Measurements from ENCODE around the gene CAPN9. TPM values are rescaled to one million over a fixed set of nuclear protein-coding genes. Genes with fewer than 3 reads are reported as not detected.
"Not testable (repeated sequence)": the region's sequence is repeated elsewhere in the genome, so short reads cannot be mapped to it uniquely, and the experiment has no call there.

Gene CAPN9
- total RNA-seq, 2 donors from 2014 or later = not detected

DNA sequence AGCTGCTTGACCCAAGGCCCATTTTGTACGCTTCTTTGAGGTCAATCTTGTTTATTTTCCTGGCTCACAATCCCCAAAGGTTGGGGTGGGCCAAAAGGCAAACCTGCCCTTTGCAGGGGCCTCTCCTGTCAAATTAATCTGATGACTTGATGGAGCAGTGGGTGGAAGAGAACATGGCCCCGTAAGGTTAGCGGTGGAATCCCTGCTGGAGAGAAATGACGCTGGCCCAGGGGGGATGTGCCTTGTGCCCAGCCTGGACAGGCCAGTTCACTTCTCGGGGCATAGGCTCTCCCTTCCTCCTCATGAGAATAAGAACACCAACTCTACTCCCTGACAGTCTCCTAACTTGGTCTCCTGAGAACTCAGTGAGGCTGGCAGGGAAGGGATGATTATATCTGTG is 80.6 kb downstream of the CAPN9 start:
- intact Hi-C loops (cut with DNase I) = loop anchor here in 1 of 2 donors (5.0 kb wide), 1 partner anchor 40 kb away; the partner anchor contains the start of gene C1orf198
- DNase-seq (ENCODE audit: low spot score) = no peak

- DNase-seq (ENCODE audit: low spot score) = no peak
- intact Hi-C loops (cut with DNase I) = loop anchor here in 1 of 2 donors (5.0 kb wide), 1 partner anchor 39 kb away; the partner anchor contains the start of gene C1orf198
Observed at GRCh38 chr1:230828421-230828820, 81.2 kb downstream of the CAPN9 start.

DNA sequence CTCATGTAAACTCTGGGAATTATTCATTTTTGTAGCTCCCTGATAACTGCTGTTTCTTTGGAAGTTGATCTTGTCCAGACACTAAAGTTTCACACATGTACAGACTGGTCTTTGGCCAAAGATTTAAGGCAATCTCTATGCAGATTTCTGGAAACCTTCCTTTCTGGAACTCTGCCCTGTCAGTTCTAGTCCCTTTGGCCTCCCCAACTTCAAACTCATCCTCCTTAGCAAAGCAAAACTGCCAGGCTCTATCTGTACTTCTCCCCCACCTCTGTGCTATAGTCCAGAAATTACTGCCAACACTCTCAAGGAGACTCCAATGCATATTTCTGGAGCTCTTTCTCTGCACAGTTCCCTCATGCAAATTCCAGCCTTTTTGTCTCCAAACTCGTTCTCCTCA is 84.6 kb downstream of the CAPN9 start:
- DNase-seq (ENCODE audit: low spot score) = no peak
- intact Hi-C loops (cut with DNase I) = no loop called here

GRCh38 chr1:230832476-230832875 is 85.3 kb downstream of the CAPN9 start:
- DNase-seq (ENCODE audit: low spot score) = no peak
- intact Hi-C loops (cut with DNase I) = no loop called here

- no peak for DNase-seq (ENCODE audit: low spot score)
- intact Hi-C loops (cut with DNase I) = no loop called here
Observed at GRCh38 chr1:230833511-230833910, 86.3 kb downstream of the CAPN9 start.

DNA sequence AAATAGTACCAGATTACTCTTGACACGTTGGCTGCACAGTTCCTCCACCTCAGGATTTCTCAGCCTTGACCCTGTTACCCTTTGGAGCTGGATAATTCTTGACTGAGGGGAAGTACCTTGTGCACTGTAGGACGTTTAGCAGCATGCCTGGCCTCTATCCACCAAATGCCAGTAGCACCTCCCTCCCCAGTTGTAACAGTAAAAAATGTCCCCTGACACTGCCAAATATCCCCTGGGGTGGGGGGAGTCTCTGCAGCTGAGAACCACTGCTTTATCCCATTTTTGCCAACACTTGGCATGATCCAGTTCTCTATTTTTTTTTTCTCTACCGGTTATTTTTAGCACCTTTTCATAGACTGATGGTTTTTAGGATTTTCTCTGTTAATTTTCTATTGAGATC is 87.1 kb downstream of the CAPN9 start:
- intact Hi-C loops (cut with DNase I) = no loop called here
- no peak for DNase-seq (ENCODE audit: low spot score)

GRCh38 chr1:230836347-230836746 is 89.2 kb downstream of the CAPN9 start:
- intact Hi-C loops (cut with DNase I) = no loop called here
- no peak for DNase-seq (ENCODE audit: low spot score)

DNA sequence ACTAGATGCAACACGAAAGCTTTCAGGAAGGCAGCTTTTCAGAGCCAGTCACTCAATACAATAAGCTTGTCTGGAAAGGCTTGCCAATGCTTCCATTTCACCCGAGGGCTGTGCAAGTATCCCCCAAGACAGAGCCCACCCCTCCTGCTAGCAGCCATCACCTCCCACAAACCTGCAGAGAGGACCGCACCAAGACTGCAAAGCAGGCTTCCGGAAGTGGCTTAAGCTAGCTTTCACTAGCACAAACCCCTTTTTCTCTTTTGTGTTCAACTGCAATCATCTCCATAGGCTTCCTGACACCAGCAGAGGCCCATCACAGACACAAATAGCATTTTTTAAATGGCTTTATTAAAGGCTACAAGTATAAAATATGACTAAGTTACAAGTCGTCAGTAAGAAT is 89.6 kb downstream of the CAPN9 start:
- intact Hi-C loops (cut with DNase I) = no loop called here
- no peak for DNase-seq (ENCODE audit: low spot score)

- no peak for DNase-seq (ENCODE audit: low spot score)
- intact Hi-C loops (cut with DNase I) = no loop called here
Observed at GRCh38 chr1:230839173-230839572, 92.0 kb downstream of the CAPN9 start.

DNA sequence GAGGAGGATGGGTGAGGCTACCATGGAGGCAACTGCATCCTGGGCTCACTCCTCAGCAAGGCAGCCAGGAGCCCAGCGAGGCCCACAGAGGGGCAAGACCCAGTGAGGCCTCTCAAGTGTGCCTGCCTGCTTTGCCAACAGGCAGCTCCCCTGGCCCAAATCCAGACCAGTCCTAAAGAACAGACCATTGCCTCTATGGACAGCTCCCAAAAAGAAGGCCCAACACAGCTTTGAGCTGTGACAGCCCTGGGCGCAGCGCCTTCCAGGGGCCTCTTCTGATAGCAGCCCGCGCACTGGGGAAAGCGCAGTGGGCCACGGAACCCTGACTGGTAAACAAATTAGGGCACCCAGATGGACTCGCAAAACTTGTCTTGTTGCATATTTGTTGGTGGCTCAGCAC is 95.6 kb downstream of the CAPN9 start:
- peak; percentile 74 for DNase-seq (ENCODE audit: low spot score)

GRCh38 chr1:230843503-230844309 is 96.5 kb downstream of the CAPN9 start:
- DNase-seq (ENCODE audit: low spot score) = no peak
- intact Hi-C loops (cut with DNase I) = no loop called here

More for the DNA sequence above, 95.6 kb downstream of the CAPN9 start:
- intact Hi-C loops (cut with DNase I) = no loop called here

DNA sequence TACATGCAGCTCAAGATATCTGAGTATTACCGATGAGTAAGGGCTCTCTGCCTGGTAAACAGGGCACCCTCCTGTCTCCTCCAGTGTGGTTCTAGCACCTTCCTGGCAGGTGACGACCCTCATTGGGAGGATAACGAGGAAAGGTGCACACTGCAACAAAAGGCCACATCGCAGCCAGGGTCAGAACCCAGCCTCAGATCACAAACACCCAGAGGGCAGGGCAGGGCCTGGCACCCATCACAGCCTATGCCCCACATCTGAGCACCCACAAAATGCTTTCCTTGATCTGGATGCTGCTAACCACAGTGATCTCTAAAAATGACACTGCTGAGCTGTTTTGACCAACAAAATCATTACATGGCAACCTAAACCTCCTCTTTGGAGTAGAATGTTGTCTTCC is 97.4 kb downstream of the CAPN9 start:
- intact Hi-C loops (cut with DNase I) = no loop called here
- no peak for DNase-seq (ENCODE audit: low spot score)

DNA sequence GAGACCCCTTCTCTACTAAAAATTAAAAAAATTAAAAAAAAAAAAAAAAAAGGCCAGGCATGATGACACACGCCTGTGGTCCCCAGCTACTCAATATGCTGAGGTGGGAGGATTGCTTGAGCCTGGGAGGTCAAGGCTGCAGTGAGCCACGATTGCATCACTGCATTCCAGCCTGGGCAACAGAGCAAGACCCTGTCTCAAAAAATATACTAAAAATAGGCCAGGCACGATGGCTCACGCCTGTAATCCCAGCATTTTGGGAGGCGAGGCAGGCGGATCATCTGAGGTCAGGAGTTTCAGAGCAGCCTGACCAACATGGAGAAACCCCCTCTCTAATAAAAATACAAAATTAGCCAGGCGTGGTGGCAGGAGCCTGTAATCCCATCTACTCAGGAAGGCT is 98.0 kb downstream of the CAPN9 start:
- intact Hi-C loops (cut with DNase I) = not testable (repeated sequence)
- peak; percentile 81 for DNase-seq (ENCODE audit: low spot score)

DNA sequence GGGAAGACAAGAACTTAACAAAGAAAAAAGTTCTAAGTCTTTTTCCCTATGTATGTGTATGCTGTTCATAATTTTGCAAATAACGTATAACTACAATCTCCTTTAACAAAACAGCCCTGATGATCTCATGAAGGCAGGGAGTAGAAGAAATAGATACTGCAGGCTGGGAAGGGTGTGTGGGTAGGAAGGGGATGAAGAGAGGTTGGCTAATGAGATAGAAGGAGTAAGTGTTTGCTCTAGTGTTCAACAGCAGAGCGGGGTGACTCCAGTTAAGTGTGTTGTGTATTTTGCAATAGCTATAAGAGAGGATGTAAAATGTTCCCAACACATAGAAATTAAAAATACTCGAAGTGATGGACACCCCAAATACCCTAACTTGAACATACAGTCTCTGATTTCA is 101.0 kb downstream of the CAPN9 start:
- intact Hi-C loops (cut with DNase I) = no loop called here
- no peak for DNase-seq (ENCODE audit: low spot score)

DNA sequence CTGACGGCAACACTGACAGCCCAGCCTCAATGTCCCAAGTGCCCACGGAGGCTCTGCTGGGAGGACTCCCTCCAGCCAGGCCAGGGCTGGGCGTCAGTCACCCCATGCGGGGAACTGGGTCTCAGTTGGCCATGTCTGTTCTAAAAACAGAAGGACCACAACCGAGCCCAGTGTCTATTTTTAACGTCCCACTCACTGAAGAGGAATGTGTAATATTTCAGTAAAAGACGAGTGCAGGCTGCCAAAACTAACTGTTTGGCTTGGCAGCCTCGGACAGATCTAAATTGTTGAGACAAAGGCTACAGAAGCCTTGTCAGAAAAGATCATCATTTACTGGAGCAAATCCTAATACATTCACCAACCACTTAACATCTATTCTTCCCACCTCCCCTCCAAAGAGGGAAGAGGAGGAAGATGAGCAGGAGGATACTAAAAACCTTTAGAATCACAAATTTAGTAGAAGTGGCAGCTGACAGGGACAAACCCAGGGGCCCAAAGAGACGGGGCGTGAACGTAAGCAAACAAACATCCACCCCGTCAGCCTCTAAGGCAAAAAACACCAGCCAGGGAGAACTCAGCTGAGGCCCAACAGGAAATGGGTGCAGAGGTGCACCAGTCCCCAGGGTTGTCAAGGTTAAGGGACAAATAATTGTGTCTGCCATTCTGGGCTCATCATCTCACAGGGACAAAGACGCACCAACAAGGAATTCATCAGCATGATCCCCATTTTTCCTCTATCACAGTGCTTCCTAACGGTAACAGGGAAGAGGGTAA is 102.5 kb downstream of the CAPN9 start:
- DNase-seq (ENCODE audit: low spot score) = peak; percentile 90
- intact Hi-C loops (cut with DNase I) = no loop called here

GRCh38 chr1:230850547-230850946 is 103.4 kb downstream of the CAPN9 start:
- DNase-seq (ENCODE audit: low spot score) = no peak
- intact Hi-C loops (cut with DNase I) = no loop called here

GRCh38 chr1:230851291-230851691 is 104.1 kb downstream of the CAPN9 start:
- intact Hi-C loops (cut with DNase I) = no loop called here
- DNase-seq (ENCODE audit: low spot score) = no peak
